Lung (tissue), 12 donors: ENCODE results near the gene FMNL1. TPM values are rescaled to one million over a fixed set of nuclear protein-coding genes. Genes with fewer than 3 reads are reported as not detected.

ENCODE experiments used
- ATAC-seq: fragments of 200-7000 bp; cut with Tn5 transposase; one replicate; pipeline ENCODE4 v1.9.1; 2020; ENCODE audit warnings: moderate number of reproducible peaks; ENCODE audit not compliant: insufficient read depth, low FRiP score
- DNase-seq, 3 donors: peaks; one replicate each; pipeline ENCODE4 v3.0.0-alpha.2; 2013 to 2017
- H3K27ac ChIP-seq, 2 donors: one replicate each; pipeline ENCODE4 v1.5.1; 2013; ENCODE audit warnings: mild to moderate bottlenecking in 2 of 2, moderate library complexity in 2 of 2, control low read depth in 1 of 2, inconsistent platforms in 1 of 2, low read depth in 1 of 2, low read length in 1 of 2
- H3K27me3 ChIP-seq, 3 donors: one replicate each; pipeline ENCODE4 v1.5.1; 2013; ENCODE audit warnings: low read length in 2 of 3; ENCODE audit not compliant: control insufficient read depth in 3 of 3, insufficient read depth in 3 of 3
- H3K36me3 ChIP-seq, 4 donors: one replicate each; pipeline ENCODE4 v1.5.1; 2013; ENCODE audit warnings: low read length in 4 of 4, mild to moderate bottlenecking in 1 of 4, moderate library complexity in 1 of 4; ENCODE audit not compliant: control insufficient read depth in 4 of 4, insufficient read depth in 4 of 4
- H3K4me1 ChIP-seq, 5 donors: one replicate each; pipeline ENCODE4 v1.5.1; 2013; ENCODE audit warnings: low read length in 5 of 5, mild to moderate bottlenecking in 2 of 5, moderate library complexity in 1 of 5; ENCODE audit not compliant: control insufficient read depth in 5 of 5, insufficient read depth in 5 of 5
- H3K4me3 ChIP-seq: one replicate; pipeline ENCODE4 v1.5.1; 2013; ENCODE audit warnings: mild to moderate bottlenecking, control low read depth, moderate library complexity
- H3K9ac ChIP-seq, 2 donors: one replicate each; pipeline ENCODE4 v1.5.1; 2013; ENCODE audit warnings: low read length in 2 of 2, control low read depth in 1 of 2; ENCODE audit not compliant: insufficient read depth in 1 of 2
- H3K9me3 ChIP-seq, 4 donors: one replicate each; pipeline ENCODE4 v1.5.1; 2013; ENCODE audit warnings: low read length in 3 of 4, mild to moderate bottlenecking in 1 of 4, moderate library complexity in 1 of 4; ENCODE audit not compliant: control insufficient read depth in 4 of 4, insufficient read depth in 3 of 4
- CTCF ChIP-seq: IDR thresholded peaks from 2 replicates; pipeline ENCODE4 v1.5.1; 2012; ENCODE audit warnings: mild to moderate bottlenecking; ENCODE audit errors: control extremely low read depth, extremely low read depth
- WGBS, 2 donors: extraction: QIAGEN DNeasy Blood & Tissue Kit; methylation state at CpG; one replicate each; pipeline ENCODE4 v1.1.7; 2013; 5-methylcytosine and 5-hydroxymethylcytosine counted together
- polyA plus RNA-seq, 2 donors: library from polyadenylated mRNA; stranded (reverse); fragments of 200-250 nt; gene quantifications; one replicate each; pipeline ENCODE4 v1.2.1, GENCODE V29; 2013
- total RNA-seq, 2 donors: library from RNA; depleted of rRNA in 1 of 2; stranded (reverse); fragments of >200 nt in 1 of 2; gene quantifications; one replicate each; pipeline ENCODE4 v1.2.1, GENCODE V29; 2014 to 2021
- donor health status: control.
- donor health status: control.
- donor health status: Bipolar disorder and iron deficiency.
- donor health status: healthy.
- donor health status: DM: yes; HTN: yes; CAD: no.

The FMNL1 gene
- total and polyA plus RNA-seq, 4 donors: 25.0 to 135 (median 56.6) TPM

DNA sequence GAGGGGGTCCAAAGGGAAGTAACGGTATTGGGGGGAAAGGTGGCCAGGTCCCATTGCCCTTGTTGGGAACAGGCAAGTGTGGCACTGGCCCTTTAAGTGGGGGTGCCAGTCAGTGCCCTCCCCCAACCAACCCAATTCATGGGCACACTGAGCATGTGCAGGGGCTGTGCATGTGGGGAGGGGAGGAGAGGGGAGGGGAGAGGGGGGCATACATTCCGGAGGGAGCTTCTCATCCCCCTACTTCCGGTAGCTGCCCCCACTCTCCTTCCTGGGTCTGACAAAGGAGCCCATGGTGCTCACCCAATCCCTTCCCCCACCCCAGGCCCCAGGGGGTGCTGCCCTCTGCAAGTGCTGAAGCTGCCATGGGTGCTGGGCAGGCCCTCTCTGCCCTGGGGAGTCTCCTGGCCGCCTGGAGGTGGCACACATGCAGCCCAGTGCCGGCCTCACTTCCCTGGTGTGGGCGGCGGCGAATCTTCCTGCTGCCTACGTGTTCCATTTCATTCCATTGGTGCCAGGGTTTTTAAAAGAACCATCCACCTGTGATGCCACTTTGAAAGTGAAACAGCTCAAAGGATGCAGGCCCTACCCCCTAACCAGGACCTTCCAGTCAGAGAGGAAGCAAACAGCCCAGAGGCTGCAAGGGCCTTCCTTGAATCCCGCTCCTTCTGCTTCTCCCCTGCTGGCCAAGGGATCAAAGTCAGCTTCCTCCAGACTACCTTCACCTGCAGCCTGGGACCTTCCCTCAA is 49.0 kb upstream of the FMNL1 start:
- H3K9ac ChIP-seq: no peak overlapping the region
- peaks cover 0 to 7% (median 5%) of the 10 kb centered on the region in 4 donors for H3K36me3 ChIP-seq
- ATAC-seq: peak; percentile 70
- TF ChIP-seq CTCF: no peak
- 14 to 22% methylated on average over 8 to 10 of the region's 10 CpGs for WGBS, 2 donors
- no peaks in the 10 kb centered on the region for H3K9me3 ChIP-seq
- no peaks in the 10 kb centered on the region for H3K27me3 ChIP-seq
- no peak overlapping the region for H3K4me3 ChIP-seq
- DNase-seq: peak; percentile 86 to 91 (median 90)
- peak overlapping the region; percentile 73 to 86 for H3K27ac ChIP-seq
- H3K4me1 ChIP-seq: peaks cover 3 to 29% (median 15%) of the 10 kb centered on the region in 5 donors

GRCh38 chr17:45175759-45176115 is 45.9 kb upstream of the FMNL1 start:
- no peak overlapping the region for H3K27ac ChIP-seq
- WGBS, 2 donors: 81 to 88% methylated on average over 3 of the region's 3 CpGs
- H3K36me3 ChIP-seq: no peaks in the 10 kb centered on the region
- ATAC-seq (no peak), DNase-seq (no peak)
- no peak overlapping the region for H3K4me3 ChIP-seq
- no peak overlapping the region for H3K9ac ChIP-seq
- no peaks in the 10 kb centered on the region for H3K9me3 ChIP-seq
- TF ChIP-seq CTCF: no peak
- no peaks in the 10 kb centered on the region for H3K27me3 ChIP-seq
- peaks cover 1 to 26% (median 15%) of the 10 kb centered on the region in 5 donors for H3K4me1 ChIP-seq

DNA sequence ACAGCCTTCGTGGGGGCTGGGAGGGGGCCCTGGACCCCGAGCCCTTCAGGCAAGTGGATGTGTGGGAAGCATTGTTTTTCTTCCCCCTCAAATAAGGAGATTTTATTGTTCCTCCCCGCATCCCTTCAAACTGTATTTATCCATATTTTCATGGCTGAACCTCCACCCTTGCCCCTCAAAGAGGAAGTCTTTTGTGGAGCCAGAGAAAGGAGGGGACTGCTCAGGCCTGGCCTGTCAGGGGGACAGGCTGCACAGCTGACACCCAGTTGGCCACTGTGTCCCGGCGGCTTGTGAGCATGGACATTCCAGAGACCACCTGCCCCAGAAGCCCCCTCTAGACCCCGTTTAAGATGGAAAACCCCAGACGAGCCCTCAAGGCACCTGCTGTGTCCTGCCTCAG is 44.1 kb upstream of the FMNL1 start:
- DNase-seq (no peak), ATAC-seq (no peak)
- no peaks in the 10 kb centered on the region for H3K36me3 ChIP-seq
- no peak overlapping the region for H3K27ac ChIP-seq
- H3K4me1 ChIP-seq: peaks cover 0 to 8% (median 6%) of the 10 kb centered on the region in 5 donors
- H3K9ac ChIP-seq: no peak overlapping the region
- H3K27me3 ChIP-seq: no peaks in the 10 kb centered on the region
- no peaks in the 10 kb centered on the region for H3K9me3 ChIP-seq
- H3K4me3 ChIP-seq: no peak overlapping the region
- 87 to 89% methylated on average over 7 of the region's 7 CpGs for WGBS, 2 donors
- TF ChIP-seq CTCF: no peak
